Measurements from ENCODE around the gene KHDC3L.

KHDC3L gene, protein sequence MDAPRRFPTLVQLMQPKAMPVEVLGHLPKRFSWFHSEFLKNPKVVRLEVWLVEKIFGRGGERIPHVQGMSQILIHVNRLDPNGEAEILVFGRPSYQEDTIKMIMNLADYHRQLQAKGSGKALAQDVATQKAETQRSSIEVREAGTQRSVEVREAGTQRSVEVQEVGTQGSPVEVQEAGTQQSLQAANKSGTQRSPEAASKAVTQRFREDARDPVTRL

DNA sequence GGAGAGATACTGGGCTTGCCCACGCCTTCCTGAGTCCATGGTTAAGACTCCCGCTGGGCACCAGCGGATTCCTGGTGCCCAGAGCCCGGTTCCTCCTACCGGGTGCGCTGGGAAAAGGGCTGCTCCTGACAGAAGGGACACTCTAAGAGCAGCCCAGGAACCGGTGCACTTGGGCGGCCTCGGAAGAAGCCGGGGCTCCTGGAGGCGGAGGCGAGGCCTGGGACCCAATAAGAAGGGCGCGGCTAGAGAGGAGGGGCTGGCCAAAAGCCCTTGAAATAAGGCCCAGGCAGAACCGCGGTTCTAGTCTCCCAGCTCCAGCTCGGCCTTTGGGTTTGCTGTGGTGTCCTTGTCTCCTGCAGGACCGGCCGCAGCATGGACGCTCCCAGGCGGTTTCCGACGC is at the start of gene KHDC3L:
Gene KHDC3L (plus strand): TSS at position 301 of the 400 bp plus-strand sequence. CDS start 72 bp downstream, at position 373.
- no peak for DNase-seq

DNA sequence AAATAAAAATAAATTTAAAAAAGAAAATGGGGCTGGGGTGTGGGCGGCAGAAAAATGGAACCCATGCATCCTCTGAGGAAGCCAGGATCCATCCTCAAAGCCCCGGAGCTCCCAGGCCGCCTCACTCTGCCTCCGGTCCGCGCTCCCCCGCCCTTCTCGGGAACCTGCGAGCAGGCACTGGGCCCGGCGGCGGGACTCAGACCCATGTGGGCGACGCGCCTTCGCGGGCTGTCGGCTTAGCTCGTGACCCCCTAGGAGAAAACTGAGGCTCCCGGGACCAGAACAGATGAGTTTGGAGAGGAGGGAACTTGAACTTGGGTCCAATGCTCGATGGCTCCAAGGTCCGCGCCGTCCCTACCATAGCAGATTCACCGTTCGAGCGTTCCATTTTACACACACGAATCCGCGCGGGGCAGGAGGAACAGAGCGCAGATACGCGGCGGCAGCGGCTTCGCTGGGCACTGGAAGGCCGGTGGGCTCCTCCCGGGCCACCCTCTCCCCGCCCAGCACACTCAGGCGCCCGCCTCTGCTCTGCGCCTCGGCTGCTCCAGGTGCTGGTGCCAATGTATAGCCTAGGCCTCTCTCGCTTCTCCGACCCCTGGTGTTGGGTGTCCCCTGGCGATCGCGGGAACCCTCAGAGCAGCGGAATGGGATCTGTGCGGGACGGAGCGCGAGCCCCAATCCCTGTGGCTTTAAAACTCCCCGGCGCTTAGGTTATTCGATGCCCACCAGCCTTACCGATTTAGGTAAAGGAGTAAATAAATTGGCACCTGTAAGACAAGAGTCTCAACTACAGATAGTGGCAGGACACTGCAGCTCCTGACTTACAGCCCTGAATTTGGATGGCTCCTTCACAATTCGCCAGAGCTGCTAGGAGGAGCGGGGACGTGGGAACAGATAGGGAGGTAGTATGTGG is 47.6 kb upstream of the KHDC3L start:
- no peak for DNase-seq

DNA sequence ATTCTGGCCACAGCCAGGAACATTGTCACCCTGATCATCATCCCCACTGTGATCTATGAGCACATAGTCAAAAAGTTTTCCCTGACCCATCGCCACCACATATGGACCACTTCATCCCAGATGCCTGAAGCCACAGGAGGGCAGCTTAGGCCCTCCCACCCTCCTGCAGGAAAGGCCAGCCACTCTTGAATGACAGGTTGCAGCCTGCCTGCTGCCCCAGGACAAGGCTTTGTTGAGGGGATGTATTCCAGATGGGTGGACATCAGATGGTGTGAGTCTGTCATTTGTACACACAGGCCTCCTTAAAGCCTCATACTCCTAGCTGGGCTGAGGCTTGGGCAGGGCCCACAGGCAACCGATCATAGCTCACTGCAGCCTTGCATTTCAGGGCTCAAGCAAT is 39.1 kb upstream of the KHDC3L start:
- DNase-seq: no peak

DNA sequence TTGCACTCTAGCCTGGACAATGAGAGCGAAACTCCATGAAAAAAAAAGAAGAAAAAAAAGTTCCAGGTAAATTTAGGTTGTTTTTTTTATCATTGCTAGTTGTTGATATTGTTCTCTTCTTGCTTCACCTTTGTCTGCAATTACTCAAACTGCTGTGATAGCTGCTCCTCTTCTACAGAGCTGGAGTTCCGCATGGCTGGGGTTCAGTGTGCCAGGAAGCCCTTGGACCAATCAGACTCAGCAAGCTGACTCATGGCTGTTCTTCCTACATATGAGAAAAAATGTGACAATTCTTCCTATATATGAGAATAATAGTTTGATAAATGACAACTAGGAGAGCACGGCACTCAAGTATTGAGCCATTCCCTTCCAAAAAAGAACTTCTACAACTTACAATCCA is 36.8 kb upstream of the KHDC3L start:
- DNase-seq: no peak

DNA sequence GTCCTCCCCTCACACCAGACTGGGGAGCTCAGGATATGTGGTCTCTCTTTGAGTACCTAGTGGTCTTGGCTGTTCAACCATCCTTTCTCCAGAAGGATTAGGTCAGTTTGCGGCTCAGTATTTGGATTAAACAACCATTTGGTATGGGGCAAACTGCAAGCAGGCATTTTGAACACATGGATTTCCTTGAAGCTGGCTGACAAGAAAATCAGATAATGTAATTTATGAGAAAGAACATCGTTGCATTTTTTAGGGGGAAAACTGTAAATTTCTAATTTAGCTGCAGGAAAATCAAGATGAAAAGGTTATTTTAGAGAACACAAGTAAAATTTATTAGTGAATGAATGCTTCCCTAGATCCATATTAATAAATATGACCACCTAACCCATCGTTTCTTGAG is 33.7 kb upstream of the KHDC3L start:
- no peak for DNase-seq

DNA sequence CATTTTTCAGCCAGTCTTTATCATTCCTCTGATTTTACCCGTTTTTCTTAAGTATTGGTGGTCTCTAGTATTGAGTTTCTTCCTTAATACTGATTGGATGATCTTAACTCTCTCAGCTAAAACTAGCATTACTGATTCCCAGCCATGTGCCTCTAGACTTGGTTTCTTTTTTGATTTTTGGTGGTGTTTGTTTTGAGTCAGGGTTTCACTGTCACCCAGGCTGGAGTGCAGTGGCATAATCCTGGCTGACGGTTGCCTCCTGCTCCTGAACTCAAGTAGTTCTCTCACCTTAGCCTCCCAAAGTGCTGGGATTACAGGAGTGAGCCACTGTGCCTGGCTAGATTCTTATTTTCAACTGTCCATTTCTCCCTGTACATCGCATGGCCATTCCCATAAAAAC is 33.3 kb upstream of the KHDC3L start:
- no peak for DNase-seq

DNA sequence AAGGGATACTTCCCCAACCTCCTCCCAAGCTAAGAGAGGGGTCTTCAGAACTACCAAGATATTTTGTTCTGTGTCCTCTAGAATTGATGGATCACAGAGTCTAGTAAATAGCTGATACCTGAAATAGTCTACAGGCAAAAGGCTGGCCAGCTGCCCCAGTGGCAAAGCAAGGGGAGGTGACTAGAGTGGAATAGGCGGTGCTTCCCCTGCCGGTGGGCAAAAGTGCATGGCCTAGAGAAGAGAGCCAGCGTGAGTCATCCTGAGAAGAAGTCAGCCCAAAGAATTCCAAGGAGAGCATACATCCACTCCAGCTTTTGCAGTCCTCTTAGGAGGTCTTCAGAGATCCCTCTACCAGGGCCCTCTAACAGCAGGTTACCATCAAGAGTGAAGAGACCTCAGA is 23.1 kb upstream of the KHDC3L start:
- no peak for DNase-seq

DNA sequence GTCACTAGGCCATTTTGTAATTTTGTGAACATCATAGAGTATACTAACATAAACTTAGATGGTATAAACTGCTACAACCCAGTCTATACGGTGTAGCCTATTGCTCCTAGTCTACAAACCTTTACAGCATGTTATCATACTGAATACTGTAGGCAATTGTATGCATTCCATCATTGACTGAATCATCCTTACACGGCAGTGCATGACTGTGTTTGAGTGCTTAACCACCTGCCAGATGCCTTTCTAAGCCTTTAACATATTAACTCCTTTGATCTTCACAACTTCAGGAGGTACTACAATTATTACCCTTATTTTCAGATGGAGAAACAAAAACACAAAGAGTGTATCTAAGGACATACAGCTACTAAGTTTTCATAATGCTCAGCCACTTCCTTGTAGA is 22.4 kb upstream of the KHDC3L start:
- no peak for DNase-seq

DNA sequence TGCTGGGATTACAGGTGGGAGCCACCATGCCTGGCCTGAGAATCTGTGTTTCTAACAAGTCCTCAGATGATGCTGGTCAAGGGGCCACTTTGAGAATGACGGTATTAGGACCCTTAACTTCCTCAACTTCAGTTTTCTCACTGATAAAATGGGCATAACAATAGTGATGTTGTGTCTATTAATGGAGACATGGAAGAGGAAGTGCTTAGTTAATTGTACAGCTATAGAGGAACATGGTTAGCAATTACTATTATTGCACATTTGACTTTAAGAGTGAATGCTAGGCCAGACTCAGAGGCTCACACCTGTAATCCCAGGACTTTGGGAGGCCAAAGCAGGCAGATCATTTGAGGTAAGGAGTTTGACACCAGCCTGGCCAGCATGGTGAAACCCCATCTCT is 21.1 kb upstream of the KHDC3L start:
- no peak for DNase-seq

DNA sequence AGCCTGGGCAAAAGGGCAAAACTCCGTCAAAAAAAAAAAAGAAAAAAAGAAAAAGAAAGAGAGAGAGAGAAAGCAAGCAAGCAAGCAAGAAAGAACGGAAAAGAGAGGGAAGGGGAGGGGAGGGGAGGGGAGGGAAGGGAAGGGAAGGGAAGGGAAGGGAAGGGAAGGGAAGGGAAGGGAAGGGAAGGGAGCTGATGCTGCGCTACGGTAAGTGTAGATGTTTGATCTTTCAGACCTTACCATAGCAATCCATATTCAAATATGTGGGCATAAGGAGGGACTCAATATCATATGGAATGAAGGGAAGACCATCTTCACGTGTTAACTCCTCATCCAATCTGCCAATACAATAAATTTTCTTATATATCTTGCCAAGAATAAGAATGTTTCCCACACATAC is 20.3 kb upstream of the KHDC3L start:
- no peak for DNase-seq

DNA sequence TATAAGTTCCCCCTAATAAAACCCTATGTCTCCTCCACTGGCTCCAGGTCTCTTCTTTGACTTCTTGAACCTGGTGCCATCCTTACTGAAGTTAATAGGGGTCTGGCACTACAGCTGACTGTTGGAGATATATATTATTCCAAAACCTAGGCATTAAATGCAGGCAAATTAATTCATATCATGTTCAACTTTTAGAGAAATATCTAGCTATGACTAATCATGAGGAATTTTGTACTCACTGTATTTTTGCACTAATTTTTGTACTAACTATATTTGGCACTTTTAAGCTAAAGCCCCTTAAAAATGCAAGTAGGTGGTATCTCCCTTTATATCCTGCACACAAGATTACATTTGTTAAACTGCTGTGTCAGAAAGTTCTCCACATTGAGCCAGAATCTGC is 19.3 kb upstream of the KHDC3L start:
- DNase-seq: no peak

DNA sequence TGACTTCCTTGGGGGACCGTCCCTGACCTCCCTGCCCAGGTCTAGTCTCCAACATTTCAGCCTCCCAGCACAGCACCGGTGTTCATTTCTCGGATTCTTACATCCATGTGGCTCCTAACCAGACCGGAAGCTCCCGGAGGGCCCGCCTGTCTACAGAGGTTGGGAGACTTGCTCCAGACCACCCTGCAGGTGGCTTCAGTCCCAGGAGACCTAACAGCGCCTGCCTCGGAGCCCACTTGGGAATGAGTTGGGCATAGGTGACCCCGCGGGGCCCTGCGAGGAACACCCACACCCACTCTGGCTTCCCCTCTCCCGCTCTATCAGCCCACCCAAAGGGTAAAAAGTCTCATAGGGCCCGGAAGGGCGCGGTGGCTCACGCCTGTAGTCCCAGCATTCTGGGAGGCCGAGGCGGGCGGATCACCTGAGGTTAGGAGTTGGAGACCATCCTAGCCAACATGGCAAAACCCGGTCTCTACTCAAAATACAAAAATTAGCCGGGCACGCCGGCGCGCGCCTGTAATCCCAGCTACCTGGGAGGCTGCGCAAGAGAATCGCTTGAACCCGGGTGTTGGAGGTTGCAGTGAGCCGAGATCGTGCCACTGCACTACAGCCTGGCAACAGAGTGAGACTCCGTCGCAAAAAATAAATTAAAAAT is 13.8 kb upstream of the KHDC3L start:
- no peak for DNase-seq

DNA sequence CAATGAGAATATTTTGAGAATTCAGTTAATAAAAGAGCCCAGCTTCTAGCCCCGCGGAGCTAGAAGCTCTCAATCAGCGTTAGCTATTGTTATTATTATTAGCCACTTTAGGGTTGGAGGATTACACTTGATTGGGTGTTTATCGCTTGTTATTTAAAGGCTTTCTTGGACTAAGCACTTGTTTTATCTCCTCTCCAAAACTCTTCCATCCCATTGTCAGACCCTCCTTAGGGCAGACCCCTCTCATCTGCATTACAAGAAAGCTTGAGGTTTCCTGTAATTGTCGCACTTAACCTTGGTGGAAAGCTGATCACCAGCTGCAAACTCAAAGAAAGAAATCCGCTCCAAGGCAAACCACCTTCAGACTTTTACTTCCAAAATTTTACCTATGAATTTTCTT is 13.1 kb upstream of the KHDC3L start:
- DNase-seq: no peak

DNA sequence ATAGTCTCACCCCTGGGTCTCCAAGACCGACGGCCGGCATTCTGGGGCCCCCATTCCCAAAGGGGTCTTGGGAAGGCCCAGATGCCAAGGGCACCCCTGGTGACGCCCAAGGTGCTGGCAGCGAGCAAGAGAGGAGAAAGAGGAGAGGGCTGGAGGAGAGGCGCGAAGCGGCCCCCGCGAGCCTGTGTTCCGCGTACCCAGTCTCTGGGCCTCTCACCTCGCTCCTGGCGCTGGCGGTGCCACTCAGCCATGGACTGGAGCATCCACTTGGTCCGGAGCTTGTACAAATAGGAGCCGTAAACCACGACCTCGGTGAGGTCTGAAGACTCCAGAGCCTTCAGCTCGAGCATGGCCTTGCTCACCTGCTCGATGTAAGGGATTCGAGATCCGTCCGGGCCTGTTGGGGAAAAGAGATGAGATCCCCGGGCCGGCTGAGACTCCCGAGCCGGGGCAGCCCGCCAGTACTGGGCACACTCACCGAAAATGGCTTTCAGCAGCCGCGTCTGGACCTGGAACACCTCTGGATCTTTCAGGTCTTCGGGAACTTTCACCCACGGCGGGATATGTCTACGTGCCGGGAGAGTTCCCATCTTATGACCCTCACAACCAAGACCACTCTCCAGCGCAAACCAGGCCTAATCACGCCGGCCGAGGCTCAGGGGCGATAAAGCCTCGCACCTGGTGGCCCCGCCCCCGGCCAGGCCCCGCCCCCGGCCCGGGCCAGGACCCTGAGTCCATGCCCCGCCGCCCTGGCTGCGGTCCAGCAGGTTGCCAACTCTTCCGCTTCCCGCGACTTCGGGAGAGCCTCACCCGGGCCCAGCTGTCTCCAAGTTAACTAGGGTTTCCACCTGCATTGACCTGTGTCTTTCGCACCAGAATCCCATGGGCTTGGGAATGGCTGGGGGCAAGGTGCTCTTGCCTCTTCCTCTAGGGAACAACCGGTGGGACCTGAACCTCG is 8.5 kb upstream of the KHDC3L start, which contains the start of gene DPPA5:
Gene DPPA5 (minus strand): TSS at position 641 of the 958 bp plus-strand sequence. CDS start 51 bp downstream, at position 590.
- DNase-seq: no peak

DNA sequence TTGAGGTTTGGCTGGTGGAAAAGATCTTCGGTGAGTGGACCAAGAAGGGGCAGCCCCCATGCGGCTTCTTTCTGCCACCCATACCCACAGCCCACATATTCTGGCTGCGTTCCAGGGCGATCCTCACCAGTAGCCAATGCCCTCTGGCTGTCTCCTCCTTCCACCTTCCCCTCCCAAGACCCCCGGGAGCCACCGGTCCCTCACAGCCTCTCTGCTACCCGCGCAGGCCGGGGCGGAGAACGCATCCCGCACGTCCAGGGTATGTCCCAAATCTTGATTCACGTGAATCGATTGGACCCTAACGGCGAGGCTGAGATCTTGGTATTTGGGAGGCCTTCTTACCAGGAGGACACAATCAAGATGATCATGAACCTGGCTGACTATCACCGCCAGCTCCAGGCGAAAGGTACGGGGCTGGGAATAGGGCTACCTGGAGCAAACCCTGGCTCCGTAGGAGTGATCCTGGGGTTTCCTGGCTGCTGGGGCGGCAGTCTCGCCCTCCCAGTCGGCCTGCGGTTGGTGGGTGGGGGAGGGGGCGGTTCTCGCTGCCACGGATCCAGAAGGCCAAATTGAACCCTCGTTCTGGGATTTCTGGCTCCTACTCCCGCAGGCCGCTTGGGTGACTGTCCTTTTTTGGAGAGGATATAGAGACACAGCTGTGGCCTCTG is 545 bp downstream of the KHDC3L start:
- DNase-seq: no peak

DNA sequence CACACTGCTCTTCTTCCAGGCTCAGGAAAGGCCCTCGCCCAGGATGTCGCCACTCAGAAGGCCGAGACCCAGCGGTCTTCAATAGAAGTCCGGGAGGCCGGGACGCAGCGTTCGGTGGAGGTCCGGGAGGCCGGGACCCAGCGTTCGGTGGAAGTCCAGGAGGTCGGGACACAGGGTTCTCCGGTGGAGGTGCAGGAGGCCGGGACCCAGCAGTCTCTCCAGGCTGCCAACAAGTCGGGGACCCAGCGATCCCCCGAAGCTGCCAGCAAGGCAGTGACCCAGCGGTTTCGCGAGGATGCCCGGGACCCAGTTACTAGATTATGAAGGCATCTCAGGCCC is 1.0 kb downstream of the KHDC3L start:
- DNase-seq: no peak

DNA sequence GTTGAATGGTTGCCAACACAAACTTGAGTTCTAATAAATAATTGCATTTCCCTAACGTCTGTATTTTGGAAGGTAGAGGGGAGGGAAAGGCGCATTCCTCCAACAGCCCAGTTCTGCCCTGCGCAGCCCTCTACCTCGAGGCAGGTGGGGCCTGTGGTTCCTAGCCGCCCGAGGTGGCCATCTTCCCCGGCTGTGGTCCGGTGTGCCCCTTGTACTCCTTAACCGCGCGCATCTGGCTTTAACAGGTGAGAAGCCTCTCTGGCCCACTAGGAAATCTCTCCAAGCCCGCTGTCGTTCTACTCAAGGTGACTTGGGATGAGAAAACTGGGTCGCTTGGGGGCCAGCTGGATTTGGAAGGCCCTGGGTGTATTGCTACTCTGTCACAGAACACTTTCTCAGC is 1.7 kb downstream of the KHDC3L start:
- no peak for DNase-seq

DNA sequence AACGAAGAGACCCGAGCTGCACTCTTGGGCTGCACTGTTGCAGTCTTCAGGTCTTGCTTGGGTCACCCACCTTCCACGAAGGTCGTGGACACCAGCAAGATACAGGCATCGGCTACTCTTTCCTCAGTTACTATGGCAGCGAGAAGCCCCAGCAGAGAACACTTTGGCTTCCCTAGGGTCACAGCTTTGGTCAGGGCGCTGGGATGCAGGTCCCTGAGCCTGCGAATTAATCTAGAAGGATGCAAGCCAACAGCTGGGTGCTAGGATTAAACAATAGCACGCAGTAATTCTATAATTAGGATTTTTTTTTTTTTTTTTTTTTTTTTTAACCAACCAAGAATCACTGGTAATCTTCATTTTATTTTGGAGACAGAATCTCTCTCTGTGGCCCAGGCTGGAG is 2.1 kb downstream of the KHDC3L start:
- DNase-seq: no peak

DNA sequence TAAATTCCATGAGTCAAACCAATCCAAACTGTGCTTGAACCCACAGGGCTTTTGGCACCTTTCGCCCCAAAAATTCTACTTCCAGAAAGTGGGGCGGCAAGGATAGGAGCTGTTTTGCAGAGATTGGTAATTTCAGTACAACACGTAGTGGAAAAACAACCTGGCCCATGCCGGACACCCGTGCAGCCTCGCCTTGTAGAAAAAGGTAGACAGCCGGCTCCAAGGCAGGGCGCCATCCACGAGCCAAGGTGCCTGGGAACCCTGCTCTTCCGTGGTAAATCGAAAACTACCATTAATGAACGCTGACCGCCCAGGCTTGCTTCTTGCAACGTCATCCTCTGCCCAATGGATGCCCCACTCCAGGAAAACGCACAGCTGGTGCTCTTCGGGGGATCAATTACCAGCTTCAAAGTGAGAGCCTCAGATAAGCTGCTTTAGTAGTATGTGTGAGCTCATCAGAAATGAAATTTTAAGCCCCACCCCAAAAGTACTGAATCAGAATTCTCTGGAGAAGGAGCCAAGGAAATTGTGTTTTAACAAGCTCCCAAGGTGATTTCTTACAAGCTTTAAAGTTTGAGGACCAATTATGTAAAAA is 5.4 kb downstream of the KHDC3L start:
- DNase-seq: no peak

DNA sequence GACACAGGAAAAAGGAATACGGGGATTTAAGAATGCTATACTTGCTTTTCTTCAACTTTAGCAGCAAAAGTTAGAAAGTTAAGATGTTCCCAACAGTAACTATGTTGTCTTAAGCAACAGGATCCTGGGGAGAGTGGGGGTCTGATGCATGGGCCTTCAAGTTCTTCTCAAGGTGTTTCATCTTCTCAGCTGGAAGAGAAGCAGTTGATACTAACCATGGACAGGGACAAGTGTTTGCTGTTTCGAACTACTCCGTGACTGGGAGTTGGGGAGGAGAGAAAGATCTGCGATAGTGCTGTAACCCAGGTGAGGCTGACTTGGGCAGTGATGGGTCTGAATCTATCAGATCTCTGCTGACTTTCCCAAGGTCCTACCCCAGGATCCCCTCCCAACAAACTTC is 6.2 kb downstream of the KHDC3L start:
- no peak for DNase-seq

DNA sequence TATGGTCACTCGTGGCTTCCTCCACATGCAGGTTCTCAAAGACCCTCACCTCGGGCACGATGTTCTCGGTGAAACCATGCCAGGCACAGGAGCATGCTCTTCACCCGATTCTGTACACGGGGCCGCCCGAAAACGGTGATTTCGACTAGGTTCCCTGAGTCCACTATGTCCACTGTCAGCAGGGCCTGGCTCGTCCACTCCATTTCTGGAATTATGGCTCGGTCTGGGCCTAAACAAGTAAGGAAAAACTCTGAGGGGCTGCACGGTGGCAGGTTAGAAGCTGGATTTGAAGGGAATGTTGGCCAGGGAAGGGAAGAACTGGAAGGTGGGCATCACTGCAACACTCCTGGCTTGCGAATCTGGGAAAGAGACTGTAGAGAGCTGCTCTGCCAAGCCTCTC is 6.7 kb downstream of the KHDC3L start:
- no peak for DNase-seq

DNA sequence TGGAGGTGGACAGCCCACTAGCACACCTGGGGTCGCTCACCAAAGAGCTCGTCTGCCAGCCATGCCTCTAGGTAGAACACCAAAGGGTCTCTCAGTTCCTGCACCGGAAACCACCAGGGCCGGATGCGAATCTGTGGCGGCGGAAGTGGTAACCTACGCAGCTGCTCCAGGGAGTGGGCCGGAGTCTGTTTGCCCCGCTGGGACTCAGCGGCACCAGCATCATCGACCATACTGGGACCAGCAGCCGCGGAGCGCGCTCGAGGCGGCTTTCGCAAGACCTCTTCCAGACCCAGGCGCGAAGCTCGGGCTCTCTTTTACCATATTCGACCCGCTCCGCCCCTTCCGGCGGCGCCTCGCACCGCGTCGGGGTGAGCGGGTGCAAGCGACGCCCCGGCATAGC is 7.1 kb downstream of the KHDC3L start, which contains the start of gene OOEP:
Gene OOEP (minus strand): TSS at position 335 of the 400 bp plus-strand sequence. CDS start 105 bp downstream, at position 230.
- no peak for DNase-seq

All from CD4-positive, alpha-beta T cell treated with Interleukin-15 for 1 hour (primary cell).